Measurements from ENCODE around the gene C3orf62.

- TF ChIP-seq POLR2A (IDR thresholded peaks at IDR 0.05), result no peak
- no peak for TF ChIP-seq CTCF (IDR thresholded peaks at IDR 0.05)
Measured at GRCh38 chr3:49244581-49245205, 32.3 kb downstream of the C3orf62 start.

Measured in thyroid gland (tissue), 4 donors.